Cardiac fibroblast (primary cell): ENCODE results near the gene SMARCD1.

ENCODE experiments used
- DNase-seq, 2 donors: peaks; one replicate each; pipeline versions ENCODE4 v3.0.0 to v3.0.0-alpha.2; 2010; ENCODE audit warnings: low read depth in 2 of 2
- H3K4me3 ChIP-seq, 2 donors: replicated peaks in 1 of 2; 1 replicate in 1 of 2; 2 replicates in 1 of 2; pipeline ENCODE4 v1.5.1; 2011; ENCODE audit warnings: low read depth in 2 of 2, low read length in 2 of 2, mild to moderate bottlenecking in 2 of 2, moderate library complexity in 1 of 2
- CTCF ChIP-seq: IDR thresholded peaks from one replicate; pipeline ENCODE4 v1.5.1; 2011; ENCODE audit warnings: low read depth, mild to moderate bottlenecking, low read length, inconsistent platforms

SMARCD1 gene

GRCh38 chr12:50090391-50090790 lies 5.2 kb downstream of the SMARCD1 start:
- DNase-seq = no peak
- TF ChIP-seq CTCF = no peak
- H3K4me3 ChIP-seq = no peak overlapping the region

- no peak overlapping the region for H3K4me3 ChIP-seq
- DNase-seq = no peak
- TF ChIP-seq CTCF = no peak
These were observed 12.8 kb downstream of the SMARCD1 start for GRCh38 chr12:50097952-50098351.

- no peak overlapping the region for H3K4me3 ChIP-seq
- no peak for TF ChIP-seq CTCF
- DNase-seq = peak; percentile 24 to 56
These were observed 14.3 kb downstream of the SMARCD1 start for GRCh38 chr12:50099302-50100008.

- no peak for TF ChIP-seq CTCF
- H3K4me3 ChIP-seq = no peak overlapping the region
- no peak for DNase-seq
These were observed 15.4 kb downstream of the SMARCD1 start for GRCh38 chr12:50100561-50100960.

- peak; percentile 51 for TF ChIP-seq CTCF
- H3K4me3 ChIP-seq = no peak overlapping the region
- DNase-seq = peak; percentile 57 to 66
These were observed 16.5 kb downstream of the SMARCD1 start for GRCh38 chr12:50101663-50102062.

- TF ChIP-seq CTCF = no peak
- no peak for DNase-seq
- H3K4me3 ChIP-seq = no peak overlapping the region
These were observed 17.0 kb downstream of the SMARCD1 start for GRCh38 chr12:50102131-50102531.
